NCI-H187 treated with DMSO at 0.1 percent for 48 hours (cell line): ENCODE measurements around the gene AKIRIN2.
A peak's percentile ranks its signal among the peaks of the same experiment; 100 is the strongest.
"Not testable (repeated sequence)": the region's sequence is repeated elsewhere in the genome, so short reads cannot be mapped to it uniquely, and the experiment has no call there.

Experiments used
- DNase-seq: peaks from one replicate; lab custom pipeline; 2025; lab: John Stamatoyannopoulos, UW

AKIRIN2 gene

DNA sequence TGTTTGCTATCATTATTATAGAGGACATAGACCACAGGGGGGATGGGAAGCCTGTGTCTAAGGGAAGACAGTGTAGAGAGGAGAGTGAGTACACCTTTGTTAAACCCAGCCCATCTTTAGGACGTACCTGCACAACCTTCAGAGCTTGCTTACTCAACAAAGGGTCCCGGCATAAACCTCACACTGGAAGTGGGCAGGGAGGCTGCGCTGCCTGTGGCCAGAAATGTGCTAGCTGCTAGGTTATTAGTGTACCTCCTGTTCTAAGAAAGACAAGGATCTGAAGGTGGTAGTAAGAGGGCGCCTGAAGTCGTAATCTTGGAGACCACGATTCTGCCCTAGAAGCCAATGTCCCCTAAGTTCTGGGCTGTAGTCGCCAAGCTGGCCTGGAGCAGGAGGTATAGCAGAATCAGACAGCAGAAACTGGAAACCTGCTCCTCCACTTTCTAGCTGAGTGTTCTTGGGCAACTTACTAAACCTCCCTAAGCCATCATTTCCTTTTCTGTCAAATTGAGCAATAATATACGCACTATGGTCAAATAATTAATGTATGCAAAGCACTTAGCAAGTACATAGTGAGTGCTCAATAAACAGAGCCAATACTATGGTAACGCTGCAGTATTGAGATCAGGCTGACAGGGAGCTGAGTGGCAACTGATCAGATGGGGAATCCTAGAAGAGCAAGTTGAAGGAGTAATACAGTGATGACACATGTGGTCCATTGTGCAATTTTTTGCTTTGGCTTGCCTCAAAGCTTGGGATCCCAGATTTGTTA is 16.8 kb upstream of the AKIRIN2 start:
- no peak for DNase-seq

GRCh38 chr6:87716928-87717614 is 15.0 kb upstream of the AKIRIN2 start:
- DNase-seq: no peak

GRCh38 chr6:87714093-87714842 is 12.2 kb upstream of the AKIRIN2 start:
- DNase-seq: no peak

DNA sequence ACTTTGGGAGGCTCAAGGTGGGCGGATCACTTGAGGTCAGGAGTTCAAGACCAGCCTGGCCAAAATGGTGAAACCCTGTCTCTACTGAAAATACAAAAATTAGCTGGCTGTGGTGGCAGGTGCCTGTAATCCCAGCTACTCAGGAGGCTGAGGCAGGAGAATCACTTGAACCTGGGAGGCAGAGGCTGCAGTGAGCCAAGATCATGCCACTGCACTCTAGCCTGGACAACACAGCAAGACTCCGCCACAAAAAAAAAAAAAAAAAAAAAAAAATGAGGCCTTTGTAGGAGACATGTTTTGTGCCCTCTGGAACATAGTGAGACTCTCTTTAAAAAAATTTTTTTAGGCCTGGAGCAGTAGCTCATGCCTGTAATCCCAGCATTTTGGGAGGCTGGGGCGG is 10.7 kb upstream of the AKIRIN2 start:
- DNase-seq: not testable (repeated sequence)

GRCh38 chr6:87710090-87710489 is 8.1 kb upstream of the AKIRIN2 start:
- no peak for DNase-seq

GRCh38 chr6:87708581-87709427 is 6.8 kb upstream of the AKIRIN2 start:
- DNase-seq: not testable (repeated sequence)

DNA sequence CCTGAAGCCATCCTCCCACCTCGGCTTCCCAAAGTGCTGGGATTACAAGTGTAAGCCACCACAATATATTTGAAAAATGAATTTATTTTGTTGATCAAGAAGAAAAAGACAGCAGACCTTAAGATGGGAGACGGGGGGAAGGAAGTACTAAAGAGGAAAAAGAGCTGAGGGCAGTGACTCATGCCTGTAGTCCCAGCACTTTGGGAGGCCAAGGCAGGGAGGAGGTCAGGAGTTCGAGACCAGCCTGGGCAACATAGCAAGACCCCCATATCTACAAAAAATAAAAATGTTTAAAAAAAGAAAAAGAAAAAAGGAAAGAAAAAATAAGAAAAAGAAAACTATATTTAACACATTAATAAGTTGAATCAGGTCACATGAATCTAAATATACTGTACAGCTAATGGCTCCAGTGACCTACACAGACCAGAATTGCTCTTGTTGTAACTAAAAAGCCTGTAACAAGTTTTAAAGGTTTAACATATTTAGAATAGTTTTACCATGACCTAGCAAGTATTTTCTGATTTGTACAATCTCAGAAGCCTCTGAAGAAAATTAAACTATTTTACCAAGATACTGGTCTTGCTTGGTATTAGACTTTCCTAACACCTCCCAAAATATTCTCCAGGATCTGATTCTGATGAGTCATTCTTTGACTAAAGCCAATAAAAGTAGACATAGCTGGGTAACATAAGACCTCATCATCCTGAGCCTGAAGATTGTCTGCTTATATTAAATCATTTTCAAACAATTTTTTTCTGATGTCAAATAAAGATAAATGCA is 4.3 kb upstream of the AKIRIN2 start:
- DNase-seq: no peak

DNA sequence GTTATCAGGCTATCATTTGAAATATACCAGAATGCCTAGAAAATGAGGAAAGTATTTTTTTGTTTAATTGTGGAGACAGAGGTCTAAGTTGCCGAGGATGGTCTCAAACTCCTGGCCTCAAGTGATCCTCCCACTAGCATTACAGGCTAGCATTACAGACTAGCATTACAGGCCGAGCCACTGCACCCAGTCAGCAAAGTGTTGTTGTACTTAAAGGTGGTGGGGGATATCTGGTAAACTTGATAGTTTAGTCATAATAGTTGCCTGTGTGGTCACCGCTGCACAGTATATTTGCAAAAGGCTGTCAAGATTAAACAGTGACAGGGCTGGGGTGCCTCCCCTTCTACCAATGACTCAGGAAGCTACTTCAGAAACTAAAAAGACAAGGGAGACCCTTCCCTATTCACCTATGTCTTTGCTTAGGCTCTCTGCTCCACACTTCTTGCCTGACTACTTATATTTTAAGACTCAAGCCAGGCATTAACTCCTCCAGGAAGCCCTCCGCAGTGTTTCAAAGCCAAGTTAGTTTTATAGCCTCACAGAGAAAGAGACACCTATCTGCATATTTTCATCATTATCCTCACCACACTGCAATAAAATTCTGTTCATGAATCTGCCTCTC is 3.1 kb upstream of the AKIRIN2 start:
- no peak for DNase-seq

GRCh38 chr6:87703039-87703438 is 1.0 kb upstream of the AKIRIN2 start:
- DNase-seq: not testable (repeated sequence)

- no peak for DNase-seq
Measured at GRCh38 chr6:87702589-87702945, 534 bp upstream of the AKIRIN2 start.

DNA sequence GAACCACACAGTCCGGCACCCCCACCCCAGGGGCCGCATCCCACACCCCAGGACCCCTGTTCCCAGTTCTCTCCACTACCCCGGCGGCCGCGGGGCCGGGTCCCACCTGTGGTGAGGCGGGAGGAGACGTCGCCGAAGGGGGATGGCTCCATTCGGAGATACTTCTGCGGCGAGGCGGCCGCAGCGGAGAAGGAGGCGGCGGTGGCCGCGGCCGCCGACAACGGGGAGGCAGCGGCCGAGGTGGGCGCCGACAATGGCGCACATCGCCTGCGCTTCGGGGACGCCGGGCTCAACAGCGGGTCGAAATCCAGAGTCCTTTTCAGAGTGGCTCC is 723 bp downstream of the AKIRIN2 start:
- DNase-seq: no peak

- peak; percentile 70 for DNase-seq
Measured at GRCh38 chr6:87700397-87701343, 1.4 kb downstream of the AKIRIN2 start.

DNA sequence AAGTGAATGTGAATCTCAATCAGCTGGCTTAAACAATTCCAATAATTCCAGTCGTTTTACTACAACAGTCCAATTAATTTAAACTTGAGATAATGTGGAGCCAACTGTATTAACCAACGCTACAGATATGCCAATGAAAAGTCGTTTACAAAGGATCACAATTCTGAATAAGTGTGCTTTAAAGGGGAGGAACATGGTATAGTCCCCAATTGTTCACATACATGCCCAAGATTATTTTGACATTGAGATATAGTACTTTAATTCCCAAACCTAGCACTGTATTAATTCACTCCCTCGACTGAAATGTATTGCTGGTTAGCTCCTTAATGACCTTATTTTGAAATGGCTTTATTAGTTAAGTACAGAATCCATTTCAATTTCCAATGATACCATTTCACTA is 2.5 kb downstream of the AKIRIN2 start:
- DNase-seq: no peak

DNA sequence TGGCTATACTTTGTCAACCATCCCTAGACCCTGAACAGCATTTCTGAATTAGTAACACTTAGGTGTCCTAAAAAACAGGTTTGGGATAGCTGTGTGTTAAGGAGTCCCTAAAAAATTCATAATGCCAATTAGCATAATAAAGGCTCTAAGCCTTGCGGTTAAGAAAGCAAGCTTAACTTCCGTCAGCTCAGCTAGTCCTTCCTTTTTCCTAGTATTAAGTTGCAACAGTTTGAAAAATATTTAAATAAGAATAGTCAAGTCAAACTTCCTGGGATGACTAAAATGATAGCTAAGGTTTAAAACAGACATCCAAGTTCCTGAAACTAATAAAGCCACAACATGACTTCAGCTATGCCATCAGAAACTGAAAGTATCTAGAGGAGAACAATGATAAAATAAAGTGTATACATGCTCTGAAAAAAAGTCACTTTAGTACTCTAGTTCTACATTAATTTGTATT is 3.5 kb downstream of the AKIRIN2 start:
- no peak for DNase-seq

DNA sequence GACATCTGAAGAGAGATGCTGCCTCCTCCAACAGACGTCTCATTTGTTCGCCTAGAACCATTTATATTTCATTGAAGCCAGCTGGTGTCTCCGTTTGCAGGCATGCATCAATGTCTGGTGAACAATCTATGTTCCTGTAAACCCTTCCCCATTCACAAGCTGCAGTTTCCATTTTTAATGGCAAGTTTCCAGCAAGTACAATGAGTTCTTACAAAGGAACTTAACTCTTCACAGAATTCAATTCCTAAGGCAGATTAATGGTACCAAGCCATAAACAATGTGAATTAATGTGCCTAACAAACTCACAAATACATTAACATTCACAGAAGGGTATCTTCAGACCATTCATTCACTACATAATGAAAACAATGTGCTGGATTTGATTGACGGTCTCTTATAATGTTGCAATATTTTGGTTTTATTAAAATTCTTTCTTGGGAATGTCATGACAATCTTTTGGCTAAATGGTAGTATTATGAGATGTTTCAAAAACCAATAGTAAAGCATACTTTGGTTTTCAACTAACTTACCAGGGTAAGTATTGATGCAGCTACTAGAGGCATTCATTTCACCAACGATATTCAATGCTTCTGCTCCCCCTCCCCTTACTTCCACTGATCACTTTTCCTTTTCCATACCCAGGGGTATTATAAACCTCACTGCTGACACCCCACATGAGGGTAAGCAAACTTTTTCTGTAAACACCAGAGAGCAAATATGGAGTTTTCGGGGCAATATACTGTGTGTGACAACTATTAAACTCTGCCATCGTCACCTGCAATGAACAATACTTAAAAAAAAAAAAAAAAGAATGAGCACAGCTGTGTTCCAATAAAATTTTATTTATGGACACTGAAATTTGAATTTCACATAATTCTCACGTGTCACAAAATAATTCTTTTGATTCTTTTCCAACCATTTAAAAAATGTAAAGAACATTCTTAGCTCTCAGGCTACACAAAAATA is 4.2 kb downstream of the AKIRIN2 start:
- DNase-seq: no peak

GRCh38 chr6:87696817-87697216 is 5.2 kb downstream of the AKIRIN2 start:
- DNase-seq: not testable (repeated sequence)

- DNase-seq: no peak
Measured at GRCh38 chr6:87692086-87692485, 9.9 kb downstream of the AKIRIN2 start.

DNA sequence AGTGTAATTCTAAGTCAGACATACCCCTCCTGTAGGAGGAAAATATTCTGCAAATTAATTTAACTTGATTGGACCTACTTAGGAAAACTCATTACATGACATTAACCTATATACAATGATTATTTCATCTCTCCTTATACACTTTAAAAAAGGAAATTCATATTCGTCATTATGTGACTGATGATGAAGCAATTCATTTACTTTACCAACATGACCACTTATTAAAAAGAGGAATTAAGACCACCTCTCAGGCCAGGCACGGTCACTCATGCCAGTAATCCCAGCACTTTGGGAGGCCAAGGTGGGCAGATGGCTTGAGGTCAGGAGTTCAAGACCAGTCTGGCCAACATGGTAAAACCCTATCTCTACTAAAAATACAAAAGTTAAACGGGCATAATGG is 11.6 kb downstream of the AKIRIN2 start:
- DNase-seq: no peak
